Left lobe of liver (tissue), 2 donors: ENCODE results near the gene CMTM3. TPM values are rescaled to one million over a fixed set of nuclear protein-coding genes. Genes with fewer than 3 reads are reported as not detected.
"Not testable (repeated sequence)": the region's sequence is repeated elsewhere in the genome, so short reads cannot be mapped to it uniquely, and the experiment has no call there.

Experiments
- ATAC-seq: fragments of 200-7000 bp; cut with Tn5 transposase; one replicate; pipeline ENCODE4 v1.9.1; 2020; ENCODE audit warnings: mild to moderate bottlenecking, moderate library complexity
- DNase-seq: peaks from one replicate; pipeline ENCODE4 v3.0.0-alpha.2; 2020; ENCODE audit warnings: low spot score
- total RNA-seq: library from RNA; stranded (reverse); gene quantifications from one replicate; pipeline ENCODE4 v1.2.1, GENCODE V29; 2021
- donor health status: DM: no; HTN: no; CAD: no; lungs with moderate emphysema.
- donor health status: DM: no; HTN: yes; CAD: no.

CMTM3 gene, protein sequence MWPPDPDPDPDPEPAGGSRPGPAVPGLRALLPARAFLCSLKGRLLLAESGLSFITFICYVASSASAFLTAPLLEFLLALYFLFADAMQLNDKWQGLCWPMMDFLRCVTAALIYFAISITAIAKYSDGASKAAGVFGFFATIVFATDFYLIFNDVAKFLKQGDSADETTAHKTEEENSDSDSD
- total RNA-seq, result 2.0 TPM

DNA sequence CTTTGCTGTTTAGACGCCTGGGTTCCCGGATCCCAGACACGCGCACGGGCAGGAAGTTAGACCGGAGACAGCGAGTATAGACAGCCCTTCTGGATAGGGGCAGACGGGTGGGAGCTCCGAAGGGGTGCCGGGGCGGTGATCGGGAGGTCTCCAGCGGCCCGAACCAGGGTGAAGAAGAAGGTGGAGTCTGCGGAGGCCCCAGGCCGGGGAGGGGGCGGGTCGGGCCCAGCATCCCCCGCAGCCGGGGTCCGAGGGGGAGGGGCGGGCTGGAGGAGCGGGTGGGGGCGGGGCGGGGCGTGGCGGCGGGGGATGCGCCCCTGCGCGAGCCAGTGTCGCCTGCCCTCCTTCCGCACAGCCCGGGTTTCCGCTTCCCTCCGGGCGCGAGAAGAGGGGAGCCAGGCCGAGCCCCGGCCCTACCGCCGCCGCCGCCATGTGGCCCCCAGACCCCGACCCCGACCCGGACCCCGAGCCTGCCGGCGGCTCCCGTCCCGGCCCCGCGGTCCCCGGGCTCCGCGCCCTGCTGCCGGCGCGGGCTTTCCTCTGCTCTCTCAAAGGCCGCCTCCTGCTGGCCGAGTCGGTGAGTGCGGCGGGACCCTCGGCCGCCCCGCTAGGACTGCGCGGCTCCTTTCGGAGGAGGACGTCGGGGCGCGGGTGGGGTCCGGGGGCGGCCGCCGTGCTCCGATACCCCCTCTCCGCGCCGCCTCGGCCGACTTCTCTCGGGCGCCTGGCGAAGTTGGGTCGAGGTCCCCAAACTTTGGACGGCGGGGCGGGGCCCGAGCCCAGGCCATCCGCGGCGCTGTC lies at the start of gene CMTM3:
TSS of gene CMTM3 (plus strand) at position 329 of the 801 bp plus-strand sequence. CDS start at position 431, 102 bp downstream.
- ATAC-seq, result peak; percentile 72
- peak; percentile 59 for DNase-seq

DNA sequence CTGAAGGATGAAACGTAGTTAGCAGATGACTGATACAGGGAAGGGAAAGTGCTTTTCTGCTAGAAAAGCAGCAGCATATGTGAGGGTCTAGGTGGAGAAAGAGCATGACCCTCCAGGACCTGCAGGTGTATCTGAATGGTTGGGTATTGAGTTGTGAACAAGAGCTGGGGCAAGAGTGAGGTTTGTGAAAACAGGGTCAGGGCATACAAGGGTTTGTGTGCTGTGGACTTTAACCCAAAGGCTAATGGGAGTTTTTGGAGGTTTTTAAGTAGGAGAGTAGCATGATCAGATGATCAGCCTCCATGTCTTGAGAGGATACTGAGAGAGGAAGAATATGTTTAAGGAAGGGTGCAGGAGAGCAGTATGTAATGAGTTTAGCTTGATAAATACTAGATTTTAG lies 44.4 kb upstream of the CMTM3 start:
- ATAC-seq, result peak; percentile 57
- DNase-seq, result no peak

DNA sequence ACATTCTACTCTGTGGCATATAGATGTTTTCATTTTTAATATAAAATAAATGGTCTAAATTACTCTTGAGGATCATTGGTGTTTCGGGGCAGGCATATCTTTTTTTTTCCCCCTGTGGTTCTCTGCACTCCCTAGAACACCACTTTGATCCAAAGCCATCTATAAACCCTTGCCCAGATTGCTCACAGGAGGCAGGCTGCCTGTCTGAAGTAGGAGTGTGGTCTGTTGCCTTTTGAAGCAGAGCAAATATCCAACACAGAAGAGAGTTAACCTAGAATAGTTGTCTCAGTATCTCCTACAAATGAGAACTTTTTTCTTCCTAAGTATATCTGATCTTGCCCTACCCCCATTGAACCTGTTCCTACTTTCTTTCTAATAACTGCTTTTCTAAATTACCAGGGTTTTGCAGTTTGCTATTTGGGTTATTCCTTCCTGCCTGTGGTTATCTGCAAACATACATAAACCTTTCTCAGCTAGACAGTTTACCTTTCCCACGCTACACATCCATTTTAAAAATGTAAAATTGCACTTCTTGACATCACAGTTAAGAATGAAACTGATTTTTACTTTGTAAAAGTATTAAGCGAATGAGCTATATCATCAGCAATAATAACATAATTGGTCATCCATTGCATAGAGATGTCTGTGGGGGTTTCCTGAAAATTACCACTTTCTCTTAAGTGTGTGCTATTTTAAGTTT lies 43.0 kb upstream of the CMTM3 start:
- ATAC-seq, result no peak
- DNase-seq, result no peak

DNA sequence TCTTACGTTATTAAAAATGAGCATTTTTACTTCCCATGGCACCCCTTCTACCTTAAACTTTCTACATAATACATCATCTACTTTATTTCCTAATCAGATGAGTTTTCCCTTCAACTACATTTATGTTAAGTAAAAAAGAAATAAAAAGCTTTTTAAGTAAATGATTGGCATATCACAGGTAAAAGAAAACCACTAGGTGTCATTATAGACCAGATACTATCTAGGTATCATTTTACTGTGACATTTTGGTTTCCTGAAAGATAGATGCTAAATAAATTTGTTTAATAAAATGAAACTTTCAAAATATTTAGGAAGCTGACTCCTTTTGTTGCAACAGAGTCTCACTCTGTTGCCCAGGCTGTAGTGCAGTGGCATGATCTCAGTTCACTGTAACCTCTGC lies 42.1 kb upstream of the CMTM3 start:
- DNase-seq (no peak), ATAC-seq (no peak)

DNA sequence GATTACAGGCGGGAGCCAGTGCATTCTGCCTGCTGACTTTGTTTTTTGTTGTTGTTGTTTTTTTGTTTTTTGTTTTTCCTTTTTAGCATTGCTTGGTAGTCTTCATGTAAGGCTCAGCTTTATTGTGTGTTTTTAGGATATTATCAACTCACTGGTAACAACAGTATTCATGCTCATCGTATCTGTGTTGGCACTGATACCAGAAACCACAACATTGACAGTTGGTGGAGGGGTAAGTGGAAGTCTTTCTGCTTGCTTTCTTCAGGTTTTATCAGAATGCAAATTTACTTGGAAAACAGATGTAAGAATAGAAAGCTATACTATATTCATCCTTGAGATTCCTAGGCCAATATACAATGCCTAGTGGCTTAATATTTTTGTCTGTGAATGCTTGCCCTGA lies 41.5 kb upstream of the CMTM3 start:
- ATAC-seq, result no peak
- no peak for DNase-seq

DNA sequence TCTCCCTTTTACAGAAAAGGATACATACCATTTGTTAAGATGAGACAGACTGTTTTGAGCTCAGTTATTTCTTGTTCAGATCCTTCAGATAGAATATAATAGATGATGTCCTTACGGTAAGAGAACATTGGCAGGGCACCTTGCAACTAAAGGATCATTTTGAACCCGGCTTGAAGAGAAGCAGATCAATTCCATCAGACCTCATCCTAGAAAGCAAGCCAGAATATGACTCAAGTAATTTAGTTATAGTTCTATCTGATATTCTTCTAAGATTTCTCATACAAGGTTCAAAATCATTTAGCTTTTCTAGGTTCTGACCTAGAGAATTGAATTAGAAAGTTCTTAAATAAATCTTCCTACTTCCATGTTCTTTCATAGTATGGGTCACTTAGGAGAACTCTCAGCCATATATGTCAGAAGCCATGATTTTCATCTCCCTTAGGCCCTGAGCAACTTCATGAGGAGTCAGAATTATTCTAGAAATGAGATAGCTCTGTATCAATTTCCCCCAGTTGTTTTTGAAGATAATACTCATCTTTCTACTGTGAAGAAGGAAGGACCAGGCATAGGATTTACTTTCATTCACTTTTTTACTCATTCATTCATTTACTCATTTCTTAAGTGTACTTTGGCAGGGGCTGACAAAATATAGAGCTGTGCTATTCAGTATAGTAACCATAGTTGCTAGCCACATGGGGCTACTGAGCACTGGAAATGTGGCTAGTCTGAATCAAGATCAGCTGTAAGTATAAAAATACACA lies 40.8 kb upstream of the CMTM3 start:
- DNase-seq, result no peak
- no peak for ATAC-seq

DNA sequence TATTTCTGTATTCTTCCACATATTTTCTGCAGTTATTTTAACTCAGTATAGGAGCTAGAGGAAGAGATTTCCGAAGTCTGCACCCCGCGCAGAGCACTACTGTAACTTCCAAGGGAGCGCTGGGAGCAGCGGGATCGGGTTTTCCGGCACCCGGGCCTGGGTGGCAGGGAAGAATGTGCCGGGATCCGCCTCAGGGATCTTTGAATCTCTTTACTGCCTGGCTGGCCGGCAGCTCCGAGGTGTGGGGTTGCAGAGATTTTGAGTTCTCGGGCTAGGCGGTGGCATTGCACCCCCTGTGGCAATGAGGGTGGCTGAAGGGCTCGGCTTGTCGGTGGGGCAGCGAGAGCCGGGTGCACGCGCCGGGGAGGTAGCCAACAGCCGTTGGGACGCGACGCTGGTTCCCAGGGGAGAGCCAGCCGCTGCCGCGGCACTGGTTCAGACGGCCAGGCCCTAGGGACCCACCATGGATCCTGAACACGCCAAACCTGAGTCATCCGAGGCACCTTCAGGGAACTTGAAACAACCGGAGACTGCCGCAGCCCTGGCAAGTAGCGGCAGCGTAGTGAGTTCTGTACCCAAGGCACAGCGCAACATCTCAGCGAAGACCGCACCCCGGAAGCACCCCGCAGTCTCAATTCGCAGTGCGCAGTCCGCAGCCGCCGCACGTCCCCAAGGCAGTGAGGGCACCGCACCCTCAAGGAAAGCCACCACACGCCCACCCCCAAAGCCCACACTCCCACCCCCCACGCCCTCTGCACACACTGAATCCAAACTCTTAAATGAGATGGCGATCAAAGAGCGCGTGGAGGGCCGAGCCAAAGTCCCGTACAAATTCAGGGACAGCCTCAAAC lies 38.2 kb upstream of the CMTM3 start, which contains the start of gene CMTM1:
TSS of gene CMTM1 (plus strand) at position 389 of the 851 bp plus-strand sequence. CDS start at position 464, 75 bp downstream.
- no peak for DNase-seq

DNA sequence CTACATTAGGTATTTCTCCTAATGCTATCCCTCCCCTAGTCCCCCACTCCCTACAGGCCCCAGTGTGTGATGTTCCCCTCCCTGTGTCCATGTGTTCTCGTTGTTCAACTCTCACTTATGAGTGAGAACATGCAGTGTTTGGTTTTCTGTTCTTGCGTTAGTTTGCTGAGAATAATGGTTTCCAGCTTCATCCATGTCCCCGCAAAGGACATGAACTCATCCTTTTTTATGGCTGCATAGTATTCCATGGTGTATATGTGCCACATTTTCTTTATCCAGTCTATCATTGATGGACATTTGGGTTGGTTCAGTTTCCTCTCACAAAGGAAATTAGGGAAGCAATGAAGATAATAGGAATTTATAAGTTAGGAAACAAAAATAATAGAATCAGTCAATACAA lies 37.2 kb upstream of the CMTM3 start:
- ATAC-seq, result not testable (repeated sequence)

More for the DNA sequence above, 38.2 kb upstream of the CMTM3 start, which contains the start of gene CMTM1:
- no peak for ATAC-seq

DNA sequence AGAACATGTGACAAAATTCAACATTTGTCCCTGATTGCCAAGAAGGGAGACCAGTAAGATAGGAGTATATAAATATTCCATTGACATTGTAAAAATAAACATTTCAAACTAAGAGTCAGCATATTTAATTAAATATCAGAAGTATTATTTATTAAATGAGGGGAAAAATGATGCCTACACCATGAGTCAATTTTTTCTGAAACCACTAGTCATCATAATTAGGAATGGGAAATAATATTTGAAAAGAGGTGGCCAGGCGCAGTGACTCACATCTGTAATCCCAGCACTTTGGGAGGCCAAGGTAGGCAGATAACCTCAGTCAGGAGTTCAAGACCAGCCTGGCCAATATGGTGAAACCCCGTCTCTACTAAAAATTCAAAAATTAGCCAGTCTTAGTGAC lies 36.1 kb upstream of the CMTM3 start:
- ATAC-seq, result no peak
- no peak for DNase-seq

More for the DNA sequence above, 37.2 kb upstream of the CMTM3 start:
- DNase-seq, result not testable (repeated sequence)

DNA sequence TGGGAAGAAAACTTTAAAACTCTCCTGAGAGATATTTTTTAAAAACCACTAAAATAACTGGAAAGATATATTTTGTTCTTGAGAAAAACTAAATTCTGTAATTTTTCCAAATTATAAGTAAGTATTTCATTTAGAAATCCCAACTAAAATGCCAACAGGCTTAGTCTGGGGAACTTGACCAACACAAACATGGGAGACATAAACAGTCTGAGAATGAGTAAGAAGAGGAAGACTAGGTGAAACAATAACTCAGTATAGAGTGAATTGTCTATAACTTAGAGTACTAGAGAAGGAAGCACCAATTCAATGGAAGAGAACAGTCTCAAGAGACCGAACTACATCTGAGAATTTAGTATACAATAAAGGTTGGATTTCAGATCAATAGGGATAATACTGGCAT lies 35.4 kb upstream of the CMTM3 start:
- no peak for ATAC-seq
- no peak for DNase-seq

DNA sequence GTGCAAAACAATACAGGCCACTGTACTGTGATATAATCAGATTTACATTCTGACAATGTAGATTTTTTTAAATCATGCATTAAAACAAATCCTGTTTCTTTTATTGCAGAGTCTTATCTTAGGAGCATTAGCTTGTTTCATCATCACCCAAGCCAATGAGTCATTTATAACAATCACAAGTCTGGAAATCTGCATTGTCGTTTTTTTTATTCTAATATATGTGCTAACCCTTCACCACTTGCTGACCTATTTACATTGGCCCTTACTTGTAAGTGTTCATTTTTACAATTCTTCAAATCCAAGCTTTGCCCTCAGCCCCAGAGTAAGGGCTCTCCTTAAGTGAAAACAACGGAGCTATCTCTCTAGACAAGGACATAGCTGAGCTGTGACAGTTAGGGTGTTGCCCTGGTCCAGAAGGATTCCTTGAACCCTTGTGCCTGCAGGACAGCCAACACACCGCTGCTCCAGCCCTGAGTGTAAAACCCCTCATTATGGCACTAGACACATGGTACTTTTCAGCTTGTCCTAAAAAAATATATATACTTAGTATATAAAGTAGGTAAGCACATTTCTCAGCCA lies 34.6 kb upstream of the CMTM3 start:
- no peak for ATAC-seq

DNA sequence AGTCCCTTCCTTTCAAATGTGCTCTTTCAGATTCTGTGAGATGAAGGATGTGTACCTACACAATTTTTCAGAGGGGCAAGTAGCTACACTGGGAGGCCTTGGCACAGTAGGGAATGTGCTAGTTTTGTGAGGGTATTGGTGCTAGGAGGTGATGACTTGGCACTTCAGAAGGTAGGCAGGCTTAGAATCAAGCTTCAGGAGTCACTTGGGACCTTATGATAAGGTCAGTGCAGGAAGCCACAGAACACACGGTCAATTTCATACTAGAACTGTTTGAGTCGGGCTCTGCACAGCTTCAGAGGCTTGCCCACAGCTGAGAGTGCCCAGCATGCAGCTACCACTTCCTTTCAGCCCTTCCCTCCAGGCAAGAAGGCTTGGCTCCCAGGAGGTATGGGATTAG lies 32.1 kb upstream of the CMTM3 start:
- DNase-seq, result no peak
- no peak for ATAC-seq

More for the DNA sequence above, 34.6 kb upstream of the CMTM3 start:
- no peak for DNase-seq

DNA sequence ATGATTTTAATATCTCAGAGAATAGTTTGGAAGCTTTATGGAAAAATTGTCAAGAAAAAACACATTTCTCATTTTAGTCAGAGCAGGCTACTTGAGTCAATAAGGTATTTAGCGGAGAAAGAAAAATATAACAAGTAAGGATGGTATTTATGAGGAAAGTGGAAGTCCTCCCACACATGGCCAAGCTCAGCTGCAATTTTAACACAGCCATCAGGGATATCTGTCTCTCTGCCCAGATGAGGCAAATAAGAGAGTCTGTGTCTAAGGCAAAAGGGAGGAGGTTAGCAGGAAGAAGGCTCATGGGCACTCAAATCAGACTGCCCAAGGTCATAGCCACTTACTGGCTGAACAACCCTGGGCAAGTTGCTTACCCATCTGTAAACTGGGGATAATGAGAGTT lies 30.4 kb upstream of the CMTM3 start:
- no peak for ATAC-seq
- DNase-seq, result no peak

DNA sequence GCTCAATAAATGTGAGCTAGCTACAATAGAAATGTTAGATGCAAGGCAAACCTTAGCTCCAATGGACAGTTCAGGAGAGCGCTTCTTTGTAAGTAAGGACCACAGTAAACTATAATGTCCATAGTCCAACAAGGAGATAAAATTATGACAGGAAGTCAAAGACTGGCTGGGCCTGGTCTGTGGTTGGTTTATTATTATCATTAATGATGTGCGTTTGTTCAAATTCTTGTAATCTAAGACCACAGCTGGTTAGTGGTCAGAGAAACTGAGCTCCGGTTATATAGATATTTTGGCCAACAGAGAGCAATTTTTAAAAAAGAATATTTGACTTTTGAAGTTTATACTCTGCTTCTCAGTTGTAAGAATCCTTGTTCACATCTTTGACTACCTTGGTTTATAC lies 30.0 kb upstream of the CMTM3 start:
- DNase-seq (no peak), ATAC-seq (no peak)

DNA sequence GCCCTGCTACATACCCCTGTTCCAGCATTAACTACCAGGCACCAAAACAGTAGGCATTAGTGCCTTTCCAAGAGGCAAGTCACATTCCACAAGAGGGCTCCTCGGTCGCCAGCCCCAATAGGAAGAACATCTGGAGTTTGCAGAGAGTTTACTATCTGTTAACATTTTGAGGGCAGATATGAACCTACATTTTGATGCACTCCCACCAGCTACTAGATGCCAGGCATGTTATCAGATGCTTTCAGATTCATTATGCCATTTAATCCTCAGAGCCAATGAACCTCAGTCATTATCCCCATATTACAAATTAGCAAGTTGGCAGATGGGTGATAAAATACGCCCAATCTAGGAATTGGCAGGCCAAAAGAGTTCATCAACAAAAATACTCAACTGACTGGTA lies 29.4 kb upstream of the CMTM3 start:
- ATAC-seq (no peak), DNase-seq (no peak)

DNA sequence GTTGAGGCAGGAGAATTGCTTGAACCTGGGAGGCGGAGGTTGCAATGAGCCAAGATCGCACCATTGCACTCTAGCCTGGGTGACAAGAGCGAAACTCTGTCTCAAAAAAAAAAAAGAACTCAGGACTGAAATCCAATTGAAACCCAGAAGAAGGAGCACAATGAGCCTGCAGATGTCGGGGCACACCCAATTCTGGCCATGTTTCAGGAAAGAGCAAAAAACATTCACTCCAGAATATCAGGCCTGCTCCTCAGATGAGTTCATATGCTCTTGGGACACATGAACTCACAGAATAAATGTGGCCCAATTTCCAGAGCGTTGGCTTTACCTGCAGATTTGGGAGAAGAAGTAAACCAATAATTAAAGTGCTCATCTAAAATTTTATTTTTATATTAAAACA lies 28.2 kb upstream of the CMTM3 start:
- DNase-seq (no peak), ATAC-seq (no peak)

DNA sequence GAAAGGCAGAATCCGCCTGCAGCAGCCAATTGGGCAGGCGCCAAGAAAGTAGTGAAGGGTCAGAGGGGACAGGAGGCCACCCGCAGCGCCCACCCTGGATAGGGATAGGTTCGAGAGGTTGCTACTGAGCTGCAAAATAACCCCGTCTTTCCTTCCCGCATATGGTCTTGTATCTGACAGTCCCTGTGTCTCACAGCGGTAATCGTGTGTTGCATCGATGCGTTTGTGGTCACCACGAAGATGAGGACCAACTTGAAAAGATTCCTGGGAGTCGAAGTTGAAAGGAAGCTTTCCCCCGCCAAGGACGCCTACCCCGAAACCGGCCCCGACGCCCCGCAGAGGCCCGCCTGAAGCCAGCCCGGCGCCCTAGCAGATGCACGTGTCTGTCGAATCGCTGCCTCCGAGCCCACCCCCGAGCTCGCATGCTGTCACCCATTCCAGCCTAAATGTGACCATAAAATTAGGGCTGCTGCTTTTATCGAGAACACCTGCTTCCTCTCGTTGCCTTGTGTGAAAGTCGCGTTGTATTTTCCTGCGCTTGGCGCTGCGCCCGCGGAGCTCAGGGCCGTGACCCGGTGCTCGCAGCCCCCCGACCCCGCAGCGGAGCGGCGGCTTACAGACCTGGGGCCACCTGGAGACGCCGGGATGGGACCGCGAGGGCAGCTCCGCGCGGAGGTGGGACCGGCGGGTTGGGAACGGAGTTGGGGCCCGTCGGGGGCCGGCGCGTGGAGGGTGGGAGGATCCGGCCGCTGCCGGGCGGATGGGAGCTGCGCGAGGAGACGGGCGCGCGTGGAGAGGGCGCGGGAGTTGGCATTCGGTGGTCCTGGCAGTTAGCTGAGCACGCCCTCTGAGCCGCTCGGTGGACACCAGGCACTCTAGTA lies 25.6 kb upstream of the CMTM3 start, which contains the start of gene CMTM2:
TSS of gene CMTM2 (plus strand) at position 813 of the 881 bp plus-strand sequence. CDS start 145 bp downstream, outside the sequence.
- ATAC-seq (no peak), DNase-seq (no peak)

DNA sequence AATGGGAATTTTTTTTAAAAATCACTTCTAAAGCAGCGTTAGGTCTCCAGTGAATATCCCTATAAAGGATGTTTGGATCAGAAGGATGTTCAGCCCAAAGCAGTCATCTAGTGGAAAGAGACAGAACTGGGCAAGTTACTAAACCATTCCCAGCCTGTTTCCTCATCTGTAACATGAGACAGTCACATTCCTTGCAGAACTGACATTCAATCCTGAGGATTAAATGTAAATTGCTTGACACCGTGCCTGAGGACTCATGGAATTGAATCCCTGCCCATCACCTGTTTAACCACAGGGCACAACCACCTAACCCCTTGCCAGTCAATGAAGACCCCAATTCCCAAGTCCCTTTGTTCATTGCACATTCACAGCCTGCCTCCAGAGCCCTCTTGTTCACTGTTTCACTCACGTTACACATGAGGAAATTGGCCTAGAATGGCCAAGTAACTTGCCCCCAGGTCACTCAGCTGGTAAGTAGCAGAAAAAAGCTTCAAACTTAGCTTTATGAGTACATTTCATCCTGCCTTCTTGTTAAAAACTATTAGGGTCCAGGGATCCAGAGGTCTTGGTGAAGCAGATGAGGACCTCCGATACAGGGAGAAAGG lies 23.8 kb upstream of the CMTM3 start:
- DNase-seq (no peak), ATAC-seq (no peak)
